H9 (cell line): Measurements from ENCODE around the gene ASIC4. TPM values are rescaled to one million over a fixed set of nuclear protein-coding genes. Genes with fewer than 3 reads are reported as not detected.
A peak's percentile ranks its signal among the peaks of the same experiment; 100 is the strongest.

Experiments used
- DNase-seq: peaks from one replicate; pipeline ENCODE4 v3.0.0-alpha.2; 2017
- H2AFZ ChIP-seq: one replicate; pipeline ENCODE4 v1.6.1; 2013; ENCODE audit warnings: mild to moderate bottlenecking, low read length, control low read depth, moderate library complexity
- H2AK5ac ChIP-seq: 2 replicates; pipeline ENCODE4 v1.6.1; 2013; ENCODE audit warnings: low read length, control low read depth, mixed read lengths; ENCODE audit not compliant: insufficient read length
- H2BK120ac ChIP-seq: one replicate; pipeline ENCODE4 v1.6.1; 2013; ENCODE audit warnings: low read depth, mild to moderate bottlenecking, low read length, control low read depth, inconsistent platforms; ENCODE audit not compliant: poor library complexity, severe bottlenecking
- H2BK12ac ChIP-seq: 2 replicates; pipeline ENCODE4 v1.6.1; 2013; ENCODE audit warnings: low read length, control low read depth, mixed read lengths, low read depth; ENCODE audit not compliant: insufficient read length
- H2BK15ac ChIP-seq: 2 replicates; pipeline ENCODE4 v1.6.1; 2013; ENCODE audit warnings: low read depth, low read length, control low read depth
- H2BK20ac ChIP-seq: one replicate; pipeline ENCODE4 v1.6.1; 2013; ENCODE audit warnings: low read depth, mild to moderate bottlenecking, low read length, control low read depth, inconsistent platforms; ENCODE audit not compliant: poor library complexity, severe bottlenecking
- H2BK5ac ChIP-seq: 2 replicates; pipeline ENCODE4 v1.6.1; 2013; ENCODE audit warnings: low read length, control low read depth, mixed read lengths; ENCODE audit not compliant: insufficient read length
- H3K14ac ChIP-seq: 2 replicates; pipeline ENCODE4 v1.6.1; 2013; ENCODE audit warnings: low read length, control low read depth; ENCODE audit not compliant: insufficient read depth
- H3K18ac ChIP-seq: 2 replicates; pipeline ENCODE4 v1.6.1; 2013; ENCODE audit warnings: low read depth, mild to moderate bottlenecking, mixed read lengths, low read length, control low read depth; ENCODE audit not compliant: insufficient read length
- H3K23ac ChIP-seq: 2 replicates; pipeline ENCODE4 v1.6.1; 2013; ENCODE audit warnings: low read length, control low read depth, mixed read lengths, low read depth; ENCODE audit not compliant: insufficient read length
- H3K23me2 ChIP-seq: 2 replicates; pipeline ENCODE4 v1.6.1; 2013; ENCODE audit warnings: low read depth, mild to moderate bottlenecking, mixed read lengths, low read length, control low read depth; ENCODE audit not compliant: insufficient read length, poor library complexity, severe bottlenecking
- H3K27ac ChIP-seq: 2 replicates; pipeline ENCODE4 v1.5.1; 2013; ENCODE audit warnings: low read length, control low read depth, mixed read lengths, low read depth; ENCODE audit not compliant: insufficient read length
- H3K27me3 ChIP-seq: 2 replicates; pipeline ENCODE4 v1.6.1; 2013; ENCODE audit warnings: low read length, control low read depth, inconsistent platforms; ENCODE audit not compliant: insufficient read depth
- H3K4ac ChIP-seq: 2 replicates; pipeline ENCODE4 v1.6.1; 2013; ENCODE audit warnings: low read depth, mild to moderate bottlenecking, control low read depth, inconsistent platforms, low read length, moderate library complexity
- H3K4me1 ChIP-seq: 2 replicates; pipeline ENCODE4 v1.6.1; 2013; ENCODE audit warnings: low read length, control low read depth, inconsistent platforms; ENCODE audit not compliant: insufficient read depth
- H3K4me2 ChIP-seq: 2 replicates; pipeline ENCODE4 v1.6.1; 2013; ENCODE audit warnings: low read length, control low read depth, mixed read lengths; ENCODE audit not compliant: insufficient read length, insufficient read depth
- H3K56ac ChIP-seq: 2 replicates; pipeline ENCODE4 v1.6.1; 2013; ENCODE audit warnings: low read depth, mild to moderate bottlenecking, mixed read lengths, low read length, control low read depth; ENCODE audit not compliant: insufficient read length
- H3K79me1 ChIP-seq: 2 replicates; pipeline ENCODE4 v1.6.1; 2013; ENCODE audit warnings: low read depth, mild to moderate bottlenecking, moderate library complexity, low read length, control low read depth, inconsistent platforms; ENCODE audit not compliant: insufficient read depth, poor library complexity, severe bottlenecking
- H3K79me2 ChIP-seq: 2 replicates; pipeline ENCODE4 v1.6.1; 2013; ENCODE audit warnings: low read length, control low read depth, inconsistent platforms; ENCODE audit not compliant: insufficient read depth
- H3K9ac ChIP-seq: 2 replicates; pipeline ENCODE4 v1.6.1; 2013; ENCODE audit warnings: low read length, control low read depth, mixed read lengths; ENCODE audit not compliant: insufficient read length; ENCODE audit errors: extremely low read depth
- H3K9me3 ChIP-seq: one replicate; pipeline ENCODE4 v1.6.1; 2013; ENCODE audit warnings: low read depth, low read length, inconsistent platforms; ENCODE audit not compliant: control insufficient read depth
- H3T11ph ChIP-seq: one replicate; pipeline ENCODE4 v1.6.1; 2013; ENCODE audit warnings: mild to moderate bottlenecking, low read length, control low read depth, inconsistent platforms
- H4K20me1 ChIP-seq: one replicate; pipeline ENCODE4 v1.6.1; 2013; ENCODE audit not compliant: control insufficient read depth, insufficient read length, insufficient read depth
- H4K5ac ChIP-seq: 2 replicates; pipeline ENCODE4 v1.6.1; 2013; ENCODE audit warnings: low read depth, mild to moderate bottlenecking, mixed read lengths, low read length, control low read depth; ENCODE audit not compliant: insufficient read length
- H4K8ac ChIP-seq: replicated peaks from 2 replicates; pipeline ENCODE4 v1.6.1; 2013; ENCODE audit warnings: low read length, control low read depth, mixed read lengths, low read depth; ENCODE audit not compliant: insufficient read length
- H4K91ac ChIP-seq: 2 replicates; pipeline ENCODE4 v1.6.1; 2013; ENCODE audit warnings: low read depth, mild to moderate bottlenecking, moderate library complexity, mixed read lengths, low read length, control low read depth; ENCODE audit not compliant: insufficient read length
- H3K27ac Mint-ChIP-seq, 3 experiments: 2 replicates in 2 of 3; 3 replicates in 1 of 3; pipeline ENCODE4 v1.8.0; 2020 to 2021; ENCODE audit warnings: mixed read lengths in 3 of 3, mild to moderate bottlenecking in 1 of 3, moderate library complexity in 1 of 3
- H3K27me3 Mint-ChIP-seq: 2 replicates; pipeline ENCODE4 v1.8.0; 2021; ENCODE audit warnings: low read depth, mild to moderate bottlenecking, moderate library complexity, mixed read lengths
- H3K36me3 Mint-ChIP-seq, 3 experiments: 2 replicates in 2 of 3; 3 replicates in 1 of 3; pipeline ENCODE4 v1.8.0; 2020 to 2021; ENCODE audit warnings: low read depth in 3 of 3, mixed read lengths in 3 of 3; ENCODE audit not compliant: insufficient read depth in 1 of 3
- H3K4me1 Mint-ChIP-seq, 2 experiments: 2 replicates each; pipeline ENCODE4 v1.8.0; 2020; ENCODE audit warnings: mixed read lengths in 2 of 2
- H3K4me3 Mint-ChIP-seq, 2 experiments: 2 replicates in 1 of 2; 3 replicates in 1 of 2; pipeline ENCODE4 v1.8.0; 2020 to 2021; ENCODE audit warnings: mild to moderate bottlenecking in 2 of 2, mixed read lengths in 2 of 2, moderate library complexity in 1 of 2
- H3K9me3 Mint-ChIP-seq, 2 experiments: 2 replicates in 1 of 2; 3 replicates in 1 of 2; pipeline ENCODE4 v1.8.0; 2020; ENCODE audit warnings: mild to moderate bottlenecking in 2 of 2, mixed read lengths in 2 of 2, moderate library complexity in 1 of 2
- CTCF ChIP-seq: fragments of 200-600 bp; sonication (generic); conservative IDR thresholded peaks from 3 replicates; pipeline ENCODE4 v1.8.0; 2021; ENCODE audit warnings: antibody characterized with exemption, mild to moderate bottlenecking
- WGBS: extraction: QIAGEN DNeasy Blood & Tissue Kit; methylation state at CpG from one replicate; pipeline ENCODE4 v1.1.7; 2013; ENCODE audit warnings: missing lambda C conversion rate, low lambda C conversion rate, mixed read lengths; ENCODE audit not compliant: insufficient read length; ENCODE audit errors: extremely low coverage; 5-methylcytosine and 5-hydroxymethylcytosine counted together
- total RNA-seq: library from RNA; stranded (reverse); gene quantifications from 2 replicates; pipeline ENCODE4 v1.2.1, GENCODE V29; 2021

The ASIC4 gene
- total RNA-seq, 1 experiment from 2014 or later: 0.37 TPM

DNA sequence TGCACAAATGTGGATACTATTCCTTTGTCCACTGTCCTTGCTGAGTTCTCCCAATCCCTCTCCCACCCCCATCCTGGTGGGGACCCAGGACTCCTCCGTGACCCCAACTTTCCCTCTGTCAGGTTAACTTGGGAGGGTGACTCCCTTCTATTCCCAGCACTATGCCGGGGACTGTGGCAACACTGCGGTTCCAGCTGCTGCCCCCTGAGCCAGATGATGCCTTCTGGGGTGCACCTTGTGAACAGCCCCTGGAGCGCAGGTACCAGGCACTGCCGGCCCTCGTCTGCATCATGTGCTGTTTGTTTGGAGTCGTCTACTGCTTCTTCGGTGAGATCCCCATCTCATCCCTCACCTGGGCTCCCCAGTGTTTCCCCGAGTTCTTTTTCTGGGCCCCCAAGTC lies 30.3 kb downstream of the ASIC4 start:
- no peak overlapping the region for H3K14ac ChIP-seq
- H3T11ph ChIP-seq: no peak overlapping the region
- Mint-ChIP-seq H3K36me3 (peaks cover 20 to 41% (median 39%) of the 10 kb centered on the region in 3 experiments), H3K4me1 (peaks cover 18% of the 10 kb centered on the region in 2 experiments), H3K4me3 (peak overlapping the region; percentile 87 to 92), H3K27me3 (peaks cover 39% of the 10 kb centered on the region), H3K9me3 (peaks cover 0 to 4% of the 10 kb centered on the region in 2 experiments; a peak in 1 of 5 replicates), H3K27ac (peak overlapping the region in 2 of 3 experiments; percentile 34 to 93; a peak in 4 of 7 replicates)
- H2BK5ac ChIP-seq: no peak overlapping the region
- peaks cover 5% of the 10 kb centered on the region; the same call in 1 of the 2 replicates for H3K4me1 ChIP-seq
- no peaks in the 10 kb centered on the region for H3K27me3 ChIP-seq
- no peak overlapping the region for H2BK20ac ChIP-seq
- WGBS: no CpG with 5 or more reads among the region's 9 CpGs
- H3K23me2 ChIP-seq: peaks cover 16% of the 10 kb centered on the region
- no peak overlapping the region for H4K5ac ChIP-seq
- no peaks in the 10 kb centered on the region for H3K79me1 ChIP-seq
- no peak overlapping the region for H3K4ac ChIP-seq
- no peak for TF ChIP-seq CTCF
- no peak overlapping the region for H2AK5ac ChIP-seq
- H3K18ac ChIP-seq: no peak overlapping the region
- no peaks in the 10 kb centered on the region for H3K79me2 ChIP-seq
- no peaks in the 10 kb centered on the region for H3K9me3 ChIP-seq
- no peak overlapping the region for H4K8ac ChIP-seq
- no peak overlapping the region for H3K56ac ChIP-seq
- no peak overlapping the region for H2AFZ ChIP-seq
- H4K91ac ChIP-seq: no peak overlapping the region
- no peak overlapping the region for H3K27ac ChIP-seq
- H3K23ac ChIP-seq: no peak overlapping the region
- H2BK12ac ChIP-seq: no peak overlapping the region
- H4K20me1 ChIP-seq: no peaks in the 10 kb centered on the region
- H3K9ac ChIP-seq: peak overlapping the region; percentile 16
- H3K4me2 ChIP-seq: peak overlapping the region; percentile 70
- H2BK120ac ChIP-seq: no peak overlapping the region
- no peak overlapping the region for H2BK15ac ChIP-seq
- no peak for DNase-seq
